ENCODE results near the gene PRSS23.
"Not testable (repeated sequence)": the region's sequence is repeated elsewhere in the genome, so short reads cannot be mapped to it uniquely, and the experiment has no call there.

PRSS23 gene

DNA sequence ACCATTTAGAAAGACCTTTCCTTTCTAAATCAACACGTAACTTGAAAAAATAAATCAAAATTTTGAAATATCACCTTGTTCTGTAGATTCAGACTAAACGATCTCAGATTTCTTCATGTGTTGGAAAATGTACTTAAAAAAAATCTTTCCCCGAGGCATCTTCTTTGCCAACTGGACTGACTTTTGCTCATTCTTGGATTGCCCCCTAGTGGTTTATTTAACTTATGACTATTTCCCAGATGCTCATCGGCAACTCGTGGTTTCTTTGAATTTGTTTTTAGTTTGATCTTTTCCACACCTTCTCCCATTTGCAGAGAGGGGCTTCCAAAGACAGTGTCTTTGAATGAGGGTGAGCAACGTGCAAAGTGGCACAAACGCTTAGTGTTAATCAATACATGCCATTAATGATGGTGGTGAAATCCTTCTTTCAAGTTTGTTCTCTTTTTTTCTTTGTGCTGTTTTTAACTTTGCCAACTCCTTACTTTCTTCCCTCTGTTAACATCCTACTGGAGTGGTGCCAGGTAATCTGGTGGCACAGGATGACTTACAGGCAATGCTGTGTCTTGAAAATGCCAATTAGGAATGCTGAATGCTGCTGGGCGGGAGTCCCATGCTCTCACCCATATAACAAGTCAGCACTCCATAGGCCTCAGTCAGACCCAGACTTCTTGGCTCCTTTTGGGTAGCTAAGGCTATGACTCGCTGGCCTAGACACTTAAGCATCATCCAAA is 18.3 kb downstream of the PRSS23 start:
- DNase-seq (ENCODE audit: low read depth in 1 of 2, low spot score in 1 of 2): peak; percentile 8 to 20
- TF ChIP-seq, protein P1, sequence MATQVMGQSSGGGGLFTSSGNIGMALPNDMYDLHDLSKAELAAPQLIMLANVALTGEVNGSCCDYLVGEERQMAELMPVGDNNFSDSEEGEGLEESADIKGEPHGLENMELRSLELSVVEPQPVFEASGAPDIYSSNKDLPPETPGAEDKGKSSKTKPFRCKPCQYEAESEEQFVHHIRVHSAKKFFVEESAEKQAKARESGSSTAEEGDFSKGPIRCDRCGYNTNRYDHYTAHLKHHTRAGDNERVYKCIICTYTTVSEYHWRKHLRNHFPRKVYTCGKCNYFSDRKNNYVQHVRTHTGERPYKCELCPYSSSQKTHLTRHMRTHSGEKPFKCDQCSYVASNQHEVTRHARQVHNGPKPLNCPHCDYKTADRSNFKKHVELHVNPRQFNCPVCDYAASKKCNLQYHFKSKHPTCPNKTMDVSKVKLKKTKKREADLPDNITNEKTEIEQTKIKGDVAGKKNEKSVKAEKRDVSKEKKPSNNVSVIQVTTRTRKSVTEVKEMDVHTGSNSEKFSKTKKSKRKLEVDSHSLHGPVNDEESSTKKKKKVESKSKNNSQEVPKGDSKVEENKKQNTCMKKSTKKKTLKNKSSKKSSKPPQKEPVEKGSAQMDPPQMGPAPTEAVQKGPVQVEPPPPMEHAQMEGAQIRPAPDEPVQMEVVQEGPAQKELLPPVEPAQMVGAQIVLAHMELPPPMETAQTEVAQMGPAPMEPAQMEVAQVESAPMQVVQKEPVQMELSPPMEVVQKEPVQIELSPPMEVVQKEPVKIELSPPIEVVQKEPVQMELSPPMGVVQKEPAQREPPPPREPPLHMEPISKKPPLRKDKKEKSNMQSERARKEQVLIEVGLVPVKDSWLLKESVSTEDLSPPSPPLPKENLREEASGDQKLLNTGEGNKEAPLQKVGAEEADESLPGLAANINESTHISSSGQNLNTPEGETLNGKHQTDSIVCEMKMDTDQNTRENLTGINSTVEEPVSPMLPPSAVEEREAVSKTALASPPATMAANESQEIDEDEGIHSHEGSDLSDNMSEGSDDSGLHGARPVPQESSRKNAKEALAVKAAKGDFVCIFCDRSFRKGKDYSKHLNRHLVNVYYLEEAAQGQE (IDR thresholded peaks at IDR 0.05; ENCODE audit: insufficient replicate concordance, low read depth): no peak
- TF ChIP-seq, protein P2, sequence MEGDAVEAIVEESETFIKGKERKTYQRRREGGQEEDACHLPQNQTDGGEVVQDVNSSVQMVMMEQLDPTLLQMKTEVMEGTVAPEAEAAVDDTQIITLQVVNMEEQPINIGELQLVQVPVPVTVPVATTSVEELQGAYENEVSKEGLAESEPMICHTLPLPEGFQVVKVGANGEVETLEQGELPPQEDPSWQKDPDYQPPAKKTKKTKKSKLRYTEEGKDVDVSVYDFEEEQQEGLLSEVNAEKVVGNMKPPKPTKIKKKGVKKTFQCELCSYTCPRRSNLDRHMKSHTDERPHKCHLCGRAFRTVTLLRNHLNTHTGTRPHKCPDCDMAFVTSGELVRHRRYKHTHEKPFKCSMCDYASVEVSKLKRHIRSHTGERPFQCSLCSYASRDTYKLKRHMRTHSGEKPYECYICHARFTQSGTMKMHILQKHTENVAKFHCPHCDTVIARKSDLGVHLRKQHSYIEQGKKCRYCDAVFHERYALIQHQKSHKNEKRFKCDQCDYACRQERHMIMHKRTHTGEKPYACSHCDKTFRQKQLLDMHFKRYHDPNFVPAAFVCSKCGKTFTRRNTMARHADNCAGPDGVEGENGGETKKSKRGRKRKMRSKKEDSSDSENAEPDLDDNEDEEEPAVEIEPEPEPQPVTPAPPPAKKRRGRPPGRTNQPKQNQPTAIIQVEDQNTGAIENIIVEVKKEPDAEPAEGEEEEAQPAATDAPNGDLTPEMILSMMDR (IDR thresholded peaks at IDR 0.05; ENCODE audit: insufficient read depth, low read length): peak; percentile 31
- no peak overlapping the region for H3K27ac ChIP-seq (replicated peaks)
- peaks cover 6% of the 10 kb centered on the region for H3K27me3 ChIP-seq (ENCODE audit: insufficient read depth, poor library complexity, severe bottlenecking)
- H3K4me3 ChIP-seq (replicated peaks; ENCODE audit: insufficient read depth, low read length): no peak overlapping the region

DNA sequence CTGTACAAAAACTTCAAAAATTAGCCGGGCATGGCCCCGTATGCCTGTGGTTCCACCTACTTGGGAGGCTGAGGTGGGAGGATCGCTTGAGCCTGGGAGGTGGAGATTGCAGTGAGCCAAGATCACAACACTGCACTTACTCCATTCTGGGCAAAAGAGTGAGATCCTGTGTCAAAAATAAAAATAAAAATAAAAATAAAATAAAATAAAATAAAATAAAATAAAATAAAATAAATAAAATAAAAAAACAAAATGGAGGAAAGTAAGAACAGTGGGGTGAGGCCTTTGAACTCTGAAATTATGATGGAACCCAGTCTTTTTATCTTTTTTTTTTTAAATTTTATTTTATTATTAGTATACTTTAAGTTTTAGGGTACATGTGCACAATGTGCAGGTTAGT is 23.8 kb downstream of the PRSS23 start:
- H3K4me3 ChIP-seq (replicated peaks; ENCODE audit: insufficient read depth, low read length); DNase-seq (ENCODE audit: low read depth in 1 of 2, low spot score in 1 of 2); H3K27me3 ChIP-seq (ENCODE audit: insufficient read depth, poor library complexity, severe bottlenecking); H3K27ac ChIP-seq (replicated peaks): not testable (repeated sequence)

DNA sequence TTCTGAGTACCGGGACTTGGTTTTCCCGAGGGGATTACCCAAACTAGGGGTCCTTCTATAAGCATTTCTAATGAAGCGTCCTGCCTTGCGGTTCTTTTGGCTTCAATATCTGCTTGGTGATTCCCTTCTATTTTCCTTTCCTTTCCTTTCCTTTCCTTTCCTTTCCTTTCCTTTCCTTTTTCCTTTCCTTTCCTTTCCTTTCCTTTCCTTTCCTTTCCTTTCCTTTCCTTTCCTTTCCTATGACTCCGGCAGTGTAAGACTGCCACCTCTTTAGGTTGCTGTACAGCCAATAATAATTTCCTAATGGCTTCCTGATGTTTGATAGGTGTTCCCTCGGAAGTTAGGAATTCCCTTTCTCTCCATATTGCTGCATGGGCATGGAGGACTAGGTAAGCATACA is 34.0 kb downstream of the PRSS23 start:
- DNase-seq (ENCODE audit: low read depth in 1 of 2, low spot score in 1 of 2); H3K4me3 ChIP-seq (replicated peaks; ENCODE audit: insufficient read depth, low read length); H3K27me3 ChIP-seq (ENCODE audit: insufficient read depth, poor library complexity, severe bottlenecking); H3K27ac ChIP-seq (replicated peaks): not testable (repeated sequence)

DNA sequence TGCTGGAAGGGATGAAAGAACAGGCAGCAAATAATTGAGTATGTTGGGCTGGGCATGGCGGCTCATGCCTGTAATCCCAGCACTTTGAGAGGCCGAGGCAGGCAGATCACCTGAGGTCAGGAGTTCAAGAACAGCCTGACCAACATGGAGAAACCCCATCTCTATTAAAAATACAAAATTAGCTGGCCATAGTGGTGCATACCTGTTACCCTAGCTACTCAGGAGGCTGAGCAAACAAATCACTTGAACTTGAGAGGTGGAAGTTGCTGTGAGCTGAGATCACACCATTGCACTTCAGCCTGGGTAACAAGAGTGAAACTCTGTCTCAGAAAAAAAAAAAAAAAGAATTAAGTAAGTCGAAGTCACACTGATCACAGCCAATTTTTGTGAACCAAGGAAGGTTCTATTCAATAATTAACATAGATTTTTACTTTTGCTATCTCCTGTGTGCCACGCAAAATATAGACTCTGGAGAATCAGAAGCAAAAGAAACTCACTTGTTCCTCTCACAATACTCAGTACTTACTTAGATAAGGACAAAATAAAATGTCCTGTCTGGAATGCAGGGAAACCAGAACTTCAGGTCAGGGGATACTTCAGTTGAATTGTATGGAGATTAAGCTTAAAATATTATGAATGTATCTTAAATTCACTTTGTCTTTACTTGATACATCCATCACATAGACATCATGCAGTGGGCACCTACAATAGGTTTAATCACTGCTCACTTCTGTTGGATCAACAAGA is 44.6 kb downstream of the PRSS23 start:
- not testable (repeated sequence) for H3K27me3 ChIP-seq (ENCODE audit: insufficient read depth, poor library complexity, severe bottlenecking); DNase-seq (ENCODE audit: low read depth in 1 of 2, low spot score in 1 of 2); H3K27ac ChIP-seq (replicated peaks); H3K4me3 ChIP-seq (replicated peaks; ENCODE audit: insufficient read depth, low read length)

DNA sequence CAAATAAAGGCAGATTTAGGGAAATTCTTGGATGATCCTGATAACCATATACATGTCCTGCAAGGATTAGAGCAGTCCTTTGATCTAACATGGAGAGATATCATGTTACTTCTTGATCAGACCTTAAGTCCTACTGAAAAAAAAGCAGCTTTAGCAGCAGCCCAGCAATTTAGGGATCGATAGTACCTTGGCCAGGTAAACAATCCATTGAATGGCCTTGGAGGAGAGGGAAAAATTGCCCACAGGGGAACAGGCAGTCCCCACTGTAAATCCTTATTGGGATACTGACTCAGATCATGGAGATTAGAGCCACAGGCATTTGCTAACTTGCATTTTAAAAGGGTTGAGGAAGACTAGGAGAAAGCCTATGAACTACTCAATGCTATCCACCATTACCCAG is 47.8 kb downstream of the PRSS23 start:
- no peak for TF ChIP-seq SPI1 (IDR thresholded peaks at IDR 0.05; ENCODE audit: borderline replicate concordance, low read depth)
- TF ChIP-seq, protein P2 (IDR thresholded peaks at IDR 0.05; ENCODE audit: insufficient read depth, low read length): no peak
- TF ChIP-seq, protein P1 (IDR thresholded peaks at IDR 0.05; ENCODE audit: insufficient replicate concordance, low read depth): no peak
- no peak for TF ChIP-seq POLR2AphosphoS5 (IDR thresholded peaks at IDR 0.05; ENCODE audit: low read depth)
- no peak for TF ChIP-seq GABPA (IDR thresholded peaks at IDR 0.05; ENCODE audit: low read depth)
- no peak overlapping the region for H3K27ac ChIP-seq (replicated peaks)
- no peak for DNase-seq (ENCODE audit: low read depth in 1 of 2, low spot score in 1 of 2)

More for the DNA sequence above, 47.8 kb downstream of the PRSS23 start:
- Histone ChIP-seq H3K4me3 (replicated peaks; ENCODE audit: insufficient read depth, low read length) (no peak overlapping the region), H3K27me3 (ENCODE audit: insufficient read depth, poor library complexity, severe bottlenecking) (no peaks in the 10 kb centered on the region)

Measured in HL-60 (cell line).